ENCODE measurements around the gene AGPAT3. TPM values are rescaled to one million over a fixed set of nuclear protein-coding genes. Genes with fewer than 3 reads are reported as not detected.
"Not testable (repeated sequence)": the region's sequence is repeated elsewhere in the genome, so short reads cannot be mapped to it uniquely, and the experiment has no call there.

AGPAT3 gene
- total RNA-seq, 1 donor from 2014 or later, result 50.5 TPM

- H3K27ac Mint-ChIP-seq, result no peak overlapping the region
- no peaks in the 10 kb centered on the region for H3K9me3 Mint-ChIP-seq (ENCODE audit: low read depth)
- no peaks in the 10 kb centered on the region for H3K27me3 Mint-ChIP-seq
- no peaks in the 10 kb centered on the region for H3K36me3 Mint-ChIP-seq (ENCODE audit: insufficient read depth)
- TF ChIP-seq CTCF (IDR thresholded peaks at IDR 0.05; ENCODE audit: unreplicated experiment), result no peak
- H3K4me3 Mint-ChIP-seq (ENCODE audit: low read depth), result no peak overlapping the region
- no peak for DNase-seq (ENCODE audit: low spot score, unreplicated experiment)
- no peaks in the 10 kb centered on the region for H3K4me1 Mint-ChIP-seq (ENCODE audit: low read depth)
Observed at GRCh38 chr21:43836616-43837015, 28.4 kb upstream of the AGPAT3 start.

GRCh38 chr21:43840259-43840658 lies 24.8 kb upstream of the AGPAT3 start:
- no peaks in the 10 kb centered on the region for H3K27me3 Mint-ChIP-seq
- H3K4me1 Mint-ChIP-seq (ENCODE audit: low read depth), result no peaks in the 10 kb centered on the region
- no peaks in the 10 kb centered on the region for H3K36me3 Mint-ChIP-seq (ENCODE audit: insufficient read depth)
- no peak overlapping the region for H3K27ac Mint-ChIP-seq
- peaks cover 4% of the 10 kb centered on the region for H3K9me3 Mint-ChIP-seq (ENCODE audit: low read depth)
- H3K4me3 Mint-ChIP-seq (ENCODE audit: low read depth), result no peak overlapping the region
- DNase-seq (ENCODE audit: low spot score, unreplicated experiment), result no peak
- no peak for TF ChIP-seq CTCF (IDR thresholded peaks at IDR 0.05; ENCODE audit: unreplicated experiment)

- no peaks in the 10 kb centered on the region for H3K27me3 Mint-ChIP-seq
- no peak for TF ChIP-seq CTCF (IDR thresholded peaks at IDR 0.05; ENCODE audit: unreplicated experiment)
- DNase-seq (ENCODE audit: low spot score, unreplicated experiment), result no peak
- no peak overlapping the region for H3K4me3 Mint-ChIP-seq (ENCODE audit: low read depth)
- no peak overlapping the region for H3K27ac Mint-ChIP-seq
- H3K36me3 Mint-ChIP-seq (ENCODE audit: insufficient read depth), result no peaks in the 10 kb centered on the region
- no peaks in the 10 kb centered on the region for H3K4me1 Mint-ChIP-seq (ENCODE audit: low read depth)
- peaks cover 4% of the 10 kb centered on the region for H3K9me3 Mint-ChIP-seq (ENCODE audit: low read depth)
Observed at GRCh38 chr21:43842742-43843141, 22.3 kb upstream of the AGPAT3 start.

GRCh38 chr21:43844906-43845305 lies 20.1 kb upstream of the AGPAT3 start:
- not testable (repeated sequence) for H3K27ac Mint-ChIP-seq; DNase-seq (ENCODE audit: low spot score, unreplicated experiment); H3K27me3 Mint-ChIP-seq; H3K4me1 Mint-ChIP-seq (ENCODE audit: low read depth); H3K36me3 Mint-ChIP-seq (ENCODE audit: insufficient read depth); H3K9me3 Mint-ChIP-seq (ENCODE audit: low read depth); H3K4me3 Mint-ChIP-seq (ENCODE audit: low read depth)

- no peaks in the 10 kb centered on the region for H3K36me3 Mint-ChIP-seq (ENCODE audit: insufficient read depth)
- H3K27ac Mint-ChIP-seq, result no peak overlapping the region
- peaks cover 4% of the 10 kb centered on the region for H3K9me3 Mint-ChIP-seq (ENCODE audit: low read depth)
- H3K4me3 Mint-ChIP-seq (ENCODE audit: low read depth), result no peak overlapping the region
- TF ChIP-seq CTCF (IDR thresholded peaks at IDR 0.05; ENCODE audit: unreplicated experiment), result no peak
- H3K4me1 Mint-ChIP-seq (ENCODE audit: low read depth), result no peaks in the 10 kb centered on the region
- no peak for DNase-seq (ENCODE audit: low spot score, unreplicated experiment)
- no peaks in the 10 kb centered on the region for H3K27me3 Mint-ChIP-seq
Observed at GRCh38 chr21:43845386-43845785, 19.6 kb upstream of the AGPAT3 start.

GRCh38 chr21:43846430-43846829 lies 18.6 kb upstream of the AGPAT3 start:
- Mint-ChIP-seq H3K27ac (no peak overlapping the region), H3K4me1 (ENCODE audit: low read depth) (no peaks in the 10 kb centered on the region), H3K27me3 (no peaks in the 10 kb centered on the region), H3K36me3 (ENCODE audit: insufficient read depth) (no peaks in the 10 kb centered on the region), H3K9me3 (ENCODE audit: low read depth) (peaks cover 4% of the 10 kb centered on the region), H3K4me3 (ENCODE audit: low read depth) (no peak overlapping the region)
- TF ChIP-seq CTCF (IDR thresholded peaks at IDR 0.05; ENCODE audit: unreplicated experiment), result no peak
- no peak for DNase-seq (ENCODE audit: low spot score, unreplicated experiment)
